ENCODE measurements around the gene TNS3. TPM values are rescaled to one million over a fixed set of nuclear protein-coding genes. Genes with fewer than 3 reads are reported as not detected.

TNS3 gene
- total and polyA plus RNA-seq, 2 donors (not counting 1 experiment from before 2014, with no cell fraction given), result 11.4 to 77.5 TPM

GRCh38 chr7:47404010-47404409 is 177.9 kb downstream of the TNS3 start:
- Mint-ChIP-seq H3K27me3 (no peaks in the 10 kb centered on the region), H3K9me3 (ENCODE audit: insufficient read depth) (no peaks in the 10 kb centered on the region), H3K4me1 (peaks cover 8% of the 10 kb centered on the region), H3K4me3 (no peak overlapping the region), H3K27ac (no peak overlapping the region)
- ChIA-PET CTCF (no interaction called here), POLR2A (no interaction called here)
- no peaks in the 10 kb centered on the region for H3K9me3 ChIP-seq (ENCODE audit: control extremely low read depth in 1 of 3, control insufficient read depth in 2 of 3, insufficient read depth in 1 of 3, low read length in 2 of 3)
- H3K4me3 ChIP-seq (ENCODE audit: control extremely low read depth in 1 of 5, extremely low read depth in 1 of 5, insufficient read depth in 1 of 5, low read depth in 2 of 5, low read length in 4 of 5), result no peak overlapping the region
- no peaks in the 10 kb centered on the region for H3K79me2 ChIP-seq (ENCODE audit: control insufficient read depth, insufficient read depth, low read length)
- no peaks in the 10 kb centered on the region for H3K27me3 ChIP-seq (replicated peaks in 1 of 4; ENCODE audit: control extremely low read depth in 1 of 4, control insufficient read depth in 3 of 4, insufficient read depth in 4 of 4, low read length in 3 of 4)
- no peaks in the 10 kb centered on the region for H3K4me1 ChIP-seq (ENCODE audit: control insufficient read depth in 2 of 2, insufficient read depth in 2 of 2, low read length in 2 of 2)
- WGBS (ENCODE audit: insufficient coverage), result no CpG with 5 or more reads among the region's 3 CpGs
- peaks cover 3 to 29% of the 10 kb centered on the region in 2 experiments for H3K36me3 ChIP-seq (replicated peaks in 1 of 2; ENCODE audit: control extremely low read depth in 1 of 2, control insufficient read depth in 1 of 2, extremely low read depth in 1 of 2, insufficient read depth in 2 of 2, low read length in 1 of 2)
- no peak overlapping the region for H3K27ac ChIP-seq (ENCODE audit: low read length in 2 of 2)
- H3K9ac ChIP-seq (ENCODE audit: low read length), result no peak overlapping the region
- no peak overlapping the region for H2AFZ ChIP-seq (ENCODE audit: insufficient read depth, low read depth, low read length, poor library complexity, severe bottlenecking)
- no peak overlapping the region for H3K4me2 ChIP-seq (replicated peaks; ENCODE audit: low read depth, low read length, poor library complexity, severe bottlenecking)
- intact Hi-C loops (cut with micrococcal nuclease), result no loop called here
- no peak for DNase-seq
- H4K20me1 ChIP-seq (ENCODE audit: control insufficient read depth, insufficient read depth, low read length, poor library complexity, severe bottlenecking), result no peaks in the 10 kb centered on the region
- ATAC-seq (ENCODE audit: low read depth), result no peak
- TF ChIP-seq EZH2 (IDR thresholded peaks at IDR 0.05; ENCODE audit: borderline replicate concordance, insufficient read depth, low read depth, low read length, poor library complexity, severe bottlenecking) (no peak), CTCF (IDR thresholded peaks at IDR 0.05) (no peak)

GRCh38 chr7:47402941-47403866 is 178.7 kb downstream of the TNS3 start:
- ChIA-PET POLR2A (no interaction called here), CTCF (interaction anchor here (0.5 to 1.2 kb wide), 2 partner anchors 29 to 423 kb away, joined by 3 to 4 read pairs; no protein-coding TSS in a partner anchor)
- WGBS (ENCODE audit: insufficient coverage), result 86% methylated on average over 7 of the region's 15 CpGs
- Mint-ChIP-seq H3K4me1 (peaks cover 8% of the 10 kb centered on the region), H3K27me3 (no peaks in the 10 kb centered on the region), H3K4me3 (no peak overlapping the region), H3K9me3 (ENCODE audit: insufficient read depth) (no peaks in the 10 kb centered on the region), H3K27ac (no peak overlapping the region)
- intact Hi-C loops (cut with micrococcal nuclease), result no loop called here
- no peaks in the 10 kb centered on the region for H3K4me1 ChIP-seq (ENCODE audit: control insufficient read depth in 2 of 2, insufficient read depth in 2 of 2, low read length in 2 of 2)
- H3K36me3 ChIP-seq (replicated peaks in 1 of 2; ENCODE audit: control extremely low read depth in 1 of 2, control insufficient read depth in 1 of 2, extremely low read depth in 1 of 2, insufficient read depth in 2 of 2, low read length in 1 of 2), result peaks cover 0 to 33% of the 10 kb centered on the region in 2 experiments
- no peaks in the 10 kb centered on the region for H4K20me1 ChIP-seq (ENCODE audit: control insufficient read depth, insufficient read depth, low read length, poor library complexity, severe bottlenecking)
- no peak overlapping the region for H3K27ac ChIP-seq (ENCODE audit: low read length in 2 of 2)
- H3K9ac ChIP-seq (ENCODE audit: low read length), result no peak overlapping the region
- H3K4me2 ChIP-seq (replicated peaks; ENCODE audit: low read depth, low read length, poor library complexity, severe bottlenecking), result no peak overlapping the region
- no peaks in the 10 kb centered on the region for H3K9me3 ChIP-seq (ENCODE audit: control extremely low read depth in 1 of 3, control insufficient read depth in 2 of 3, insufficient read depth in 1 of 3, low read length in 2 of 3)
- ATAC-seq (ENCODE audit: low read depth) (no peak), DNase-seq (no peak)
- no peaks in the 10 kb centered on the region for H3K27me3 ChIP-seq (replicated peaks in 1 of 4; ENCODE audit: control extremely low read depth in 1 of 4, control insufficient read depth in 3 of 4, insufficient read depth in 4 of 4, low read length in 3 of 4)
- no peak for TF ChIP-seq CTCF (IDR thresholded peaks at IDR 0.05)
- no peak overlapping the region for H2AFZ ChIP-seq (ENCODE audit: insufficient read depth, low read depth, low read length, poor library complexity, severe bottlenecking)
- no peaks in the 10 kb centered on the region for H3K79me2 ChIP-seq (ENCODE audit: control insufficient read depth, insufficient read depth, low read length)
- H3K4me3 ChIP-seq (ENCODE audit: control extremely low read depth in 1 of 5, extremely low read depth in 1 of 5, insufficient read depth in 1 of 5, low read depth in 2 of 5, low read length in 4 of 5), result no peak overlapping the region

Data from B cell (primary cell).